PFSK-1 (cell line): Measurements from ENCODE around the gene COX4I1.

Experiments
- POLR2AphosphoS5 ChIP-seq: IDR thresholded peaks from 2 replicates; pipeline ENCODE4 v1.6.1; 2012; ENCODE audit warnings: low read depth, mild to moderate bottlenecking, control low read depth, low read length, moderate library complexity
- SIN3A ChIP-seq: IDR thresholded peaks from 2 replicates; pipeline ENCODE4 v1.6.1; 2012; ENCODE audit warnings: mild to moderate bottlenecking, low read length, moderate library complexity, borderline replicate concordance; ENCODE audit not compliant: insufficient read depth

DNA sequence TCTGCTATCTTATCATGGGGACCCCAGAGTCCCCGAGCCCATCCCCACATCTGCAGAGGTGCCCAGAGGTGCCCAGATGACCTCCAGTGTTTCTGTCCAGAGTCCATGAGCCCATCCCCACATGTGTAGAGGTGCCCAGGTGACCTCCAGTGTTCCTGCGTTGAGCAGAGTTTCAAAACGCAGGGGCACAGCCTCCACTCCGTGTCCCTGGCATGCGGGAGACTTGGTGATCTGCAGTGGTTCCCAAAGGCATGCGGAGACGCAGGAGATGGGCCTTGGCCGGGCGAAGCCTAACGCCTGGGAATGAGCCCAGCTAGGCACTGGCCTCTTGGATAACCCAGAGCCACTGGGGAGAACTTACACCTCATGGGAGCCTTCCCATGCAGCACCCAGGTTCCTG is 41.3 kb downstream of the COX4I1 start:
- TF ChIP-seq POLR2AphosphoS5 (no peak), SIN3A (no peak)
